ENCODE results near the gene PRRT3.
"Not testable (repeated sequence)": the region's sequence is repeated elsewhere in the genome, so short reads cannot be mapped to it uniquely, and the experiment has no call there.

Gene PRRT3

DNA sequence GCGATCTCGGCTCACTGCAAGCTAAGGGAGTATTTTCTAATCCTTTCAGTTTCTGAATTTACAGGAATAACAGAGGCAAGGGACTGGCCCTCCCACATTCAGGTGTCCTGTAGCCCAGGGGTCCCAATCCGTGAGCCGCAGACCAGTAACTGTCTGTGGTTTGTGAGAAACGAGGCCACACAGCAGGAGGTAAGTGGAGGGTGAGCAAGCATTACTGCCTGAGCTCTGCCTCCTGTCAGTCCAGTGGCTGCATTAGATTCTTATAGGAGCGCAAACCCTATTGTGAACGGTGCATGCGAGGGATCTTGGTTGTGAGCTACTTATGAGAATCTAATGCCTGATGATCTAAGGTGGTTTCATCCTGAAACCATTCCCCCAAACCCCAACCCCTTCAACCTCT is 40.3 kb downstream of the PRRT3 start:
- H2AFZ ChIP-seq (ENCODE audit: low read depth, low read length) = no peak overlapping the region
- H3K4me3 ChIP-seq (ENCODE audit: low read length) = no peak overlapping the region
- peaks cover 6% of the 10 kb centered on the region for H3K4me1 ChIP-seq (ENCODE audit: insufficient read depth, low read length)
- H3K27me3 ChIP-seq (ENCODE audit: insufficient read depth, low read length) = no peaks in the 10 kb centered on the region
- no peaks in the 10 kb centered on the region for H3K9me3 ChIP-seq (ENCODE audit: low read length)
- no peaks in the 10 kb centered on the region for H3K36me3 ChIP-seq (ENCODE audit: insufficient read depth, low read length)

- Histone ChIP-seq H3K4me1 (ENCODE audit: insufficient read depth, low read length) (no peaks in the 10 kb centered on the region), H3K27me3 (ENCODE audit: insufficient read depth, low read length) (no peaks in the 10 kb centered on the region), H3K9me3 (ENCODE audit: low read length) (no peaks in the 10 kb centered on the region), H3K4me3 (ENCODE audit: low read length) (no peak overlapping the region), H2AFZ (ENCODE audit: low read depth, low read length) (no peak overlapping the region), H3K36me3 (ENCODE audit: insufficient read depth, low read length) (no peaks in the 10 kb centered on the region)
These were observed 42.8 kb downstream of the PRRT3 start for GRCh38 chr3:9909221-9910013.

DNA sequence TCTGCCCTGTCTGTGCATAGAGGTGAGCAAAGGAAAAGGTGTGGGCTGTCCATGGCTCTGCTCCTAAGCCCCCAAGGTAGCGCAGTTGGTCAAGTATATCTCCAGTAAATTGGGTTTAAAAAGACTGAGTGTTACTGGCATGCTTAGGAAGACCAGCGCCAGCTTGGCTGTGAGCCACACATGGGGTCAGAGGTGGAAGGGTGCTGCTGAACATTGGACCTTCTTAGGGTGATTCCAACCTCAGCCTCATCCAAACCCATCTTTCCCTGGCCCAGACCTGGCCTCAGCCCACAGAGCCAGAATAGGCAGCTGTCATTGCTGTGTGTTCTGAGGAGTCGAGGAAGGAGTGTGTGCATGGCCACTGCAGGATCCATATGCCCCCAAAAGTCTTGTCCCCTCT is 43.9 kb downstream of the PRRT3 start:
- Histone ChIP-seq H3K4me3 (ENCODE audit: low read length) (no peak overlapping the region), H3K36me3 (ENCODE audit: insufficient read depth, low read length) (no peaks in the 10 kb centered on the region), H2AFZ (ENCODE audit: low read depth, low read length) (no peak overlapping the region), H3K27me3 (ENCODE audit: insufficient read depth, low read length) (no peaks in the 10 kb centered on the region), H3K4me1 (ENCODE audit: insufficient read depth, low read length) (no peaks in the 10 kb centered on the region), H3K9me3 (ENCODE audit: low read length) (no peaks in the 10 kb centered on the region)

- no peaks in the 10 kb centered on the region for H3K4me1 ChIP-seq (ENCODE audit: insufficient read depth, low read length)
- H3K4me3 ChIP-seq (ENCODE audit: low read length) = no peak overlapping the region
- H3K27me3 ChIP-seq (ENCODE audit: insufficient read depth, low read length) = no peaks in the 10 kb centered on the region
- H3K36me3 ChIP-seq (ENCODE audit: insufficient read depth, low read length) = no peaks in the 10 kb centered on the region
- no peaks in the 10 kb centered on the region for H3K9me3 ChIP-seq (ENCODE audit: low read length)
- H2AFZ ChIP-seq (ENCODE audit: low read depth, low read length) = no peak overlapping the region
These were observed 45.7 kb downstream of the PRRT3 start for GRCh38 chr3:9906480-9906879.

- no peaks in the 10 kb centered on the region for H3K4me1 ChIP-seq (ENCODE audit: insufficient read depth, low read length)
- no peak overlapping the region for H2AFZ ChIP-seq (ENCODE audit: low read depth, low read length)
- H3K36me3 ChIP-seq (ENCODE audit: insufficient read depth, low read length) = no peaks in the 10 kb centered on the region
- H3K9me3 ChIP-seq (ENCODE audit: low read length) = no peaks in the 10 kb centered on the region
- no peak overlapping the region for H3K4me3 ChIP-seq (ENCODE audit: low read length)
- no peaks in the 10 kb centered on the region for H3K27me3 ChIP-seq (ENCODE audit: insufficient read depth, low read length)
These were observed 48.3 kb downstream of the PRRT3 start for GRCh38 chr3:9903904-9904303.

DNA sequence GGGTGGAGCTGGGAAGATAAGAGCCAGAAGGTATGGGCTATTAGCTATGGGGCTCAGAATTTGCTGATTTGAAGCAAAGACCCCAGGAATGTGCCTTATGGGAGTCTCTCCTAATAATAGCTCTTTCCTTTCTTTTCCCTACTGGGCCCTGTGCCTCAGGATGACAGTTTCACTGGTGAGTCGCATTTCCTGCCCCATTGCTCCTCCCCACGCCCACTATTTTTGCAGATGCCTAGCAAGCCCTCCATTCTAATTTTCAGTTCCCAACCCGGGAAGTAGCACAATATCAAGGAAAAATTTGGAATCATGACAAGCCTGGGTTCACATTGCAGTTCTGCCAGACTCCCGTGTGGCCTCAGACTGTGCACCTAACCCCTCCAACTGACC is 49.0 kb downstream of the PRRT3 start:
- Histone ChIP-seq H3K36me3 (ENCODE audit: insufficient read depth, low read length) (no peaks in the 10 kb centered on the region), H2AFZ (ENCODE audit: low read depth, low read length) (no peak overlapping the region), H3K4me3 (ENCODE audit: low read length) (no peak overlapping the region), H3K27me3 (ENCODE audit: insufficient read depth, low read length) (no peaks in the 10 kb centered on the region), H3K4me1 (ENCODE audit: insufficient read depth, low read length) (no peaks in the 10 kb centered on the region), H3K9me3 (ENCODE audit: low read length) (no peaks in the 10 kb centered on the region)

DNA sequence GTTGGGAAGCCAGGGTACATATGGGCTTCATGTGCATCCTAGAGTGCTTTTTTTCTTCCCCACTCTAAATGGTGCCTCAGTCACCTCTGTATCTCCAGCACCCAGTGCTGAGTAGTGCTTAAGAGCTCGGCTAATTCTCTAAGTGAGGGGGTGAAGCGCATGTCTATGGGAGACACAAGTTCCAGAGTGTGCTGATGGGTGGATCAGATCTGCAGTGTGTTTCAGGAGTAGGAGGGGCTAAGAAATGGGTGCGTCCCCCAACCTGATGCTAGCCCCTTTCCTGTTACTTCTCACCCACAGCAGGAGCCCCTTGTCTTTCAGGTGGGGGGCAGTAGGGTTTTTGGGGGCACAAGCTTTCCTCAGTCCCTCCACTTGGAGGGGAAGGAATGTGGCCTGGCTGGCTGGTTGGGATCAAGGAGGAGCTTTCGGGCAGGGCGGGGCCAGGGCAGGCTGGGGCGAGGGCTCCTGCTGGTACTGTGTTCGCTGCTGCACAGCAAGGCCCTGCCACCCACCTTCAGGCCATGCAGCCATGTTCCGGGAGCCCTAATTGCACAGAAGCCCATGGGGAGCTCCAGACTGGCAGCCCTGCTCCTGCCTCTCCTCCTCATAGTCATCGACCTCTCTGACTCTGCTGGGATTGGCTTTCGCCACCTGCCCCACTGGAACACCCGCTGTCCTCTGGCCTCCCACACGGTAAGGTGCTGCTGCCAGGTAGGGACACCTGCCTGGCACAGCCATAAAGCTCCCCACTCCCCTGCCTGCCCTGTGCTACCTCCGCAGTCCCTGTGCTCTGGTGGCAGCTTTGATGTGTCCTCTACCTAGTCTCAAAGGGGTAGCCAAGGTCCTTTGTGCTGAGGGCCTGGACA is 49.6 kb downstream of the PRRT3 start, which contains the start of gene IL17RE:
Gene IL17RE (plus strand): TSS at position 477 of the 866 bp plus-strand sequence. CDS start 85 bp downstream, at position 562.
- Histone ChIP-seq H3K4me1 (ENCODE audit: insufficient read depth, low read length) (no peaks in the 10 kb centered on the region), H3K36me3 (ENCODE audit: insufficient read depth, low read length) (no peaks in the 10 kb centered on the region), H3K4me3 (ENCODE audit: low read length) (no peak within 1 kb of the TSS), H3K9me3 (ENCODE audit: low read length) (no peaks in the 10 kb centered on the region), H3K27me3 (ENCODE audit: insufficient read depth, low read length) (no peaks in the 10 kb centered on the region), H2AFZ (ENCODE audit: low read depth, low read length) (no peak within 1 kb of the TSS)

GRCh38 chr3:9901967-9902366 is 50.2 kb downstream of the PRRT3 start:
- no peaks in the 10 kb centered on the region for H3K27me3 ChIP-seq (ENCODE audit: insufficient read depth, low read length)
- no peak overlapping the region for H2AFZ ChIP-seq (ENCODE audit: low read depth, low read length)
- H3K4me1 ChIP-seq (ENCODE audit: insufficient read depth, low read length) = no peaks in the 10 kb centered on the region
- H3K36me3 ChIP-seq (ENCODE audit: insufficient read depth, low read length) = no peaks in the 10 kb centered on the region
- no peaks in the 10 kb centered on the region for H3K9me3 ChIP-seq (ENCODE audit: low read length)
- H3K4me3 ChIP-seq (ENCODE audit: low read length) = no peak overlapping the region

- H3K36me3 ChIP-seq (ENCODE audit: insufficient read depth, low read length); H3K9me3 ChIP-seq (ENCODE audit: low read length); H3K4me1 ChIP-seq (ENCODE audit: insufficient read depth, low read length); H3K4me3 ChIP-seq (ENCODE audit: low read length); H3K27me3 ChIP-seq (ENCODE audit: insufficient read depth, low read length); H2AFZ ChIP-seq (ENCODE audit: low read depth, low read length): not testable (repeated sequence)
These were observed 51.2 kb downstream of the PRRT3 start for GRCh38 chr3:9900965-9901415.

GRCh38 chr3:9899289-9899791 is 52.9 kb downstream of the PRRT3 start:
- no peaks in the 10 kb centered on the region for H3K4me1 ChIP-seq (ENCODE audit: insufficient read depth, low read length)
- H3K27me3 ChIP-seq (ENCODE audit: insufficient read depth, low read length) = no peaks in the 10 kb centered on the region
- H3K4me3 ChIP-seq (ENCODE audit: low read length) = no peak overlapping the region
- H3K36me3 ChIP-seq (ENCODE audit: insufficient read depth, low read length) = peaks cover 6% of the 10 kb centered on the region
- no peaks in the 10 kb centered on the region for H3K9me3 ChIP-seq (ENCODE audit: low read length)
- H2AFZ ChIP-seq (ENCODE audit: low read depth, low read length) = no peak overlapping the region

DNA sequence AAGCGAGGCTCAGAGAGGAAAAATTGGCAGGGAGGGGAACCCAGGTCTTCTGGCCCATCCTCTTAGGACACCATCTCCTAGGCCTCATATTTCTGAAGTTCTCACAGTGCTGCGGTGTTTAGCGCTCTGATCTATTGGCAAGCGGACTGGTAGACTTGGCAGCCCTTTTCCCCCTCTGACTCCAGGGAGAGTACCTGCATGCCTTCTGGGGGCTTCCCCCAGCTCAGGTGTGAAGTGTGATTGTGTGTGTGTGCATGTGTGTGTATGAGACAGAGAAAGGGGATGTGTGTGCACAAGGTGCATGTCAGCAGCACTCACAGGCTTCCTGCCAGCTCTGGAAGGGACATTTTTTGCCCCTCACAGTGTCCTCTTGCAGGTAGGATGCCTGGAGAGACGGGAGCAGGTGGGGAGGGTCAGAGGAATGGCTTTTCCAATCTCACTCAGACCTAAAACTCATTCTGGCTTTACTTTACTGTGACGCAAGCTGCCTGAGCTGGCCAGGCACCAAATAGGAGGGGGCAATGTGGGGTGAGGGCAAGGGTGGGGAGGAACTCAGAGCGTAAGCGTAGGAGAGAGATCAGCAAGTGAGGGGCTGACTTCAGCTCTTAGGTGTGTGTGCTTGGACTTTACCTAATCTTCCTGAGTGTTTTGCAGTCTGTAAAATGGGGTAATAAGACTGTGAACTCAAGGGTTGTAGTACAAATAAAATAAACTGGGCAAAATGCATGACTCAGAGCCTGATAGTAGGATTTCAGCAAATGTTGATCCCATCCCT is 53.6 kb downstream of the PRRT3 start:
- H3K36me3 ChIP-seq (ENCODE audit: insufficient read depth, low read length) = peaks cover 11% of the 10 kb centered on the region
- H3K27me3 ChIP-seq (ENCODE audit: insufficient read depth, low read length) = no peaks in the 10 kb centered on the region
- no peak overlapping the region for H3K4me3 ChIP-seq (ENCODE audit: low read length)
- no peak overlapping the region for H2AFZ ChIP-seq (ENCODE audit: low read depth, low read length)
- H3K4me1 ChIP-seq (ENCODE audit: insufficient read depth, low read length) = no peaks in the 10 kb centered on the region
- H3K9me3 ChIP-seq (ENCODE audit: low read length) = no peaks in the 10 kb centered on the region

- H3K4me1 ChIP-seq (ENCODE audit: insufficient read depth, low read length) = no peaks in the 10 kb centered on the region
- no peak overlapping the region for H3K4me3 ChIP-seq (ENCODE audit: low read length)
- no peaks in the 10 kb centered on the region for H3K9me3 ChIP-seq (ENCODE audit: low read length)
- peaks cover 21% of the 10 kb centered on the region for H3K36me3 ChIP-seq (ENCODE audit: insufficient read depth, low read length)
- H3K27me3 ChIP-seq (ENCODE audit: insufficient read depth, low read length) = no peaks in the 10 kb centered on the region
- no peak overlapping the region for H2AFZ ChIP-seq (ENCODE audit: low read depth, low read length)
These were observed 54.5 kb downstream of the PRRT3 start for GRCh38 chr3:9897408-9898372.
